HG03139 (cell line): Measurements from ENCODE around the gene CD28.
"Not testable (repeated sequence)": the region's sequence is repeated elsewhere in the genome, so short reads cannot be mapped to it uniquely, and the experiment has no call there.

ENCODE experiments used
- ATAC-seq: cut with Tn5 transposase; IDR thresholded peaks from one replicate; pipeline ENCODE4 v1.9.1; 2021; ENCODE audit not compliant: unreplicated experiment

The CD28 gene

DNA sequence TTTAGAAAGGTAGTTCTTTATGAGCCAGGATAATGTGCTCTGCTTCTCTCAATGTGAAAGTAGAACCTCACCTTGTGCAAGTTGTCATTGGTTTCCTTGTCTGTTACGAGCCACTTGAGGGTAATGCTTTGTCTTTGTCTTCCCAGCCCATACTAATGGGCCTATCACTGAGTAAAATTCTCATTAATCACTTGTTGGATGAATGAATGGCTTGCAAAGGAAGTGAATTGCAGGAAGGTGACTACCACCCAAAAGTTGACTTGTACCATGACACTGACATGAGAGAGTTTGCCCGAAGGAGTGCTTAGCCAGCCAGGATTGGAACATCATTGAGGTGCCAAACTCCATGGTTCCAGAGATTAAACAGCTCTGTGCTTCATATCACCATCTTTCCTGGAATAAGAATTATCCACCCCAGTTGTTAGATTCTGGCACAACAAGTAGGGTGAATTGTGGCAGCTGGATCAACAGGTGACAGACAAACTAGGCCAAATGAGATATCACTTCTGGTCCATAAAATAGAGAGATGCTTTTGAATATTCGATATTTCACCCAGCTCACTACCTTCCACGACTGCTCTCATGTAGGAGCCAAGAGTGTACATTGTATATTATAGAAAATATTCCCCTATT, 20.5 kb upstream of the CD28 start:
- ATAC-seq: no peak

DNA sequence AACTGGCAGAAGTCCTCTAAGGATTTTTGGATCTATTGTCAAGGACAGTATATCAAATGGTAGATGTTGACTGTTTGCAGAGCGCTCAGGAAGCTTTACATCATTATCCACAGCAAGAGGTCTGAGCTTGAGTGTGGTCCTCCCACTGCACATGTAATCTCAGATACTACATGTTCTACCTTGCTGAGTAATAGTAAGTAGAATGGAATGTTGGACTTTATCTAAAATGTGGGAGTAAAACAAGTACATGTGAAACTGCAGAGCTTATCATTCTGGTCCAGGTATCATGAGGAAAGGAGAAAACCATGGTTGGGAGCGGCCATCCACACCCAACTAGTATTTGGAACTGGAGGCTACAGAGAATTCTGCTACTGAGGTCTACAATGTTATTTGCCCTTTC, 19.3 kb upstream of the CD28 start:
- ATAC-seq: no peak

DNA sequence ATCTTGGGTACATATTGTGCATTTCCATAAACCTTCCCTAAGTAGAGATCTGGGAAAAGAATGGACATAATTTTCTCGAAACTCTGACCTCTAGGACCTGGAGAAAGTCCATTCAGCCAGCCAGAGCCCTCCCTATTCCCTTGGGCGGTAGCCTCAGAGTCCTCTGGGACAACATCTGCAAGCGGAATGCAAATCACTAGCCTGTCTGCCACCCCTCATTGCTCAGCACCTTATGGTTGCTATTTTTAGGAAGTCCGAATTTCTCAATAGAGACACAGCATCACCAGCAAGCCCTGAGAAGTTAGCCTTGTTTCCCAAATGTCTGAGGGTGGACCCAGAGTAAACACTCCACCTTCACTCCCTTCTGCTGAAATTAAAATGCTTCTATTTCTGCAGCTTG, 17.6 kb upstream of the CD28 start:
- peak; percentile 57 for ATAC-seq

DNA sequence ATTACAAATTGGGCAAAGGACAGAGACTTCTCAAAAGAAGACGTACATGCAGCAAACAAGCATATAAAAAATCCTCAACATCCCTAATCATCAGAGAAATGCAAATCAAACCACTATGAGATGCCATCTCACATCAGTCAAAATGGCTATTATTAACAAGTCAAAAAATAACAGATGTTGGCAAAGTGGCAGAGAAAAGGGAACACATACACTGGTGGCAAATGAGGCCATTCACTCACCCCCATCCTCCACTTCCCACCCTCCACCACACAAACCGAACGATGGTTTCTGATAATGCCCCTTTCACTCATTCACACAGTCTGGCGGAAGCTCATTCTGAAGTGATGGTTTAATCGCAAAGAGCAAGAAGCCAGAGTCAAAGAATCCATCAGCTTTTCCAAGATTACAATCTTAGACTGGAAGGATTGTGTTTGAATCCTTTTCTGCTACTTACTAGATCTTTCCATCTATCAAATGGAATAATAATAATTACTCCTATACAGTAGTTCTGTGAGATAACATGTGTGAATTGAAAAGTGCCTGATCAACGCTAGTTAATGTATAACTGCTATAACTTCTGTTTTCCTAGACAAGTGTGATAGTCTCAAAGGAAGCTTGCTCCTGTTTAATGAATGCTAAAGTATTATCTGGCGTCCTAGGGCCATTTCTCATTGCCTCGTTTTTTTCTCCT, 16.9 kb upstream of the CD28 start:
- no peak for ATAC-seq

DNA sequence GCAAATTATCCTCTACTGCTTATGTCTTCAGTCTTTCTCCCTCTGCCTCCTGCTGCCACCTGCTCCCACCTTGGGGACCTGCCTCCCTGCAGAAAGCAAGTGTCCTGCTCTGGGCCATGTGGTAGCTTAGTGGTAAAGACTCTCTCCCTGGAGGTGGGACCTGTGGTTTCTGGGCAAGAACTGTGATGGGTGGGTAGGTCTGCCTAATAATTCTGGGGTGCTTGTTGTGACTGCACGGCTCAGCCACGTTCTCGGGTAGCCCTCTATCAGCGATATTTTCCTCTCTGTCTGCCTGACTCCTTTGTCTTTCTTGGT, 16.4 kb upstream of the CD28 start:
- ATAC-seq: no peak

DNA sequence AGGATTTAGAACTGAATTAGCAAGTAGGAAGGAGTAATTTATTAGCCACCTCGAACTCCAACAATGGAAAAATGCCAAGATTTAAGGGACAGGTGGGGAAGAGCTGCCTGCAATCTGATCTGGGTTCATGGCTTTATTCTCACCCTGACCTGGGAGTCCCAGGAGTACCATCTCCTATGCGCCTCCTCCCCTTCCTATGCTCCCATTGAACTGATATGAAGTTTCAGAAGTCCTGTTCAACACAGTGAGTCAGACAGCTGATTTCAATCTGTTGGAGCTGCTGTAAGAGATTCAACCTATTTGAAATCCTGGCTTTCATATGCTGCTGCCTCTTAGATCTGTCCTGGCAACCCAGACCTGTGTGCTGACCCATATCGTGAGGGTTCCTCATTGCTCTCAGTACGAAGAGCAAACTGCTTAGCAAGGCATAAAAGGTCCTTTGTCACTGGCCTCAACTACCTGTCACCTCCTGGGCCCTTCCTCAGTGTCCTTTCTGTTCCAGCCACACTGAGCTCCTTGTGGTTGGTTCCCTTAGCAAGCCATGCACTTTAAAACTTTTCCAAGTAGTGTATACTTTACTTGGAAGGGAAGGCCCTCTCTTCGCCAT, 15.9 kb upstream of the CD28 start:
- no peak for ATAC-seq

DNA sequence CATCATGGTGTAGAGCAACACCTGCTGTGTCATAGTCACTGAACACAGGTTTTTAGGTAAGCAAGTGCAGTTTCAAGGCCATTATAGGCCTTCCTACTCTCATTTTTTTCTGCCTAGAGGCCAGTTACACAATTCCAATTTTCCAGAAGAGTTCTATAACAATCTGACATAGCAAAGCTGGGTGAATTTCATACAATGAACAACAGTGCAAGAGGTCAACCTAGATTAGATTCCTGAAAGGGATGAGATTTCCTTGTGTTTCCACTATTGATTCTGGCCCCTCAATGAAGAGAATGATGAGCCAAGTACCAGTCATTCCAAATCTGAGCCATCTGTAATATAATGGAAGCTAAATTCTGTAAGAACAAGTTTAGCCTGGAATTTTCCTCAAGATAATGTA, 15.3 kb upstream of the CD28 start:
- ATAC-seq: no peak

DNA sequence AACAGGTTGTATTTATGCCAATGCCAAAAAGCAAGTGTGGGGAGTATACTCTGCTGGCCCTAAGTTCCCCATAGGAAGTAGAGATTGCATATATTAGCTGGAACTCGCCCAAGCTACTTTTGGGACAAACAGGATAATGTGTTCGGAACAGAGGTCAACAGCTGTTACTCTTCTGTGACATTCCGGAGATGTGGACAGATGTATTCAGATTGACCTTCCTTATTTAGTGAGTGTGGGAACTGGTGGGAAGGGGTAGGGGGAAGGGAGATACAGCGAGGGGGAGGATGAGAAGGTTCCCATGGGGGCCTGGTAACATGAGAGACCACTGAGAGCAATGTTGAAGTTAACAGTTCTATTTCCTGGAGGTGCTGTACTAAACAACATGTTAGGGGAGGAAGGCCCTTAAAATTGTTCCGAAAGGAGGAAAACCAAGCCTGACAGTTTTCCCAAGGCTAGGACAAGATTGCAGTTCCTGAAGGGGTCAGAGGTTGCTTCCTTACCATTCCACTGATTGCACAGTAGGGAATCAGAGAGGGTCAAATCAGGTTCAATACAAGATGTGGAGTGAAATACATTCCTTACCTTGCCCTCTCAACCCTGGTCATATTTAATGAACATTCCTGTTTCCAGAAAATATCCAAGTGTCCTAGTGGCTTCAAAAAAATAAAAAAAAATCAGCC, 14.3 kb upstream of the CD28 start:
- no peak for ATAC-seq

DNA sequence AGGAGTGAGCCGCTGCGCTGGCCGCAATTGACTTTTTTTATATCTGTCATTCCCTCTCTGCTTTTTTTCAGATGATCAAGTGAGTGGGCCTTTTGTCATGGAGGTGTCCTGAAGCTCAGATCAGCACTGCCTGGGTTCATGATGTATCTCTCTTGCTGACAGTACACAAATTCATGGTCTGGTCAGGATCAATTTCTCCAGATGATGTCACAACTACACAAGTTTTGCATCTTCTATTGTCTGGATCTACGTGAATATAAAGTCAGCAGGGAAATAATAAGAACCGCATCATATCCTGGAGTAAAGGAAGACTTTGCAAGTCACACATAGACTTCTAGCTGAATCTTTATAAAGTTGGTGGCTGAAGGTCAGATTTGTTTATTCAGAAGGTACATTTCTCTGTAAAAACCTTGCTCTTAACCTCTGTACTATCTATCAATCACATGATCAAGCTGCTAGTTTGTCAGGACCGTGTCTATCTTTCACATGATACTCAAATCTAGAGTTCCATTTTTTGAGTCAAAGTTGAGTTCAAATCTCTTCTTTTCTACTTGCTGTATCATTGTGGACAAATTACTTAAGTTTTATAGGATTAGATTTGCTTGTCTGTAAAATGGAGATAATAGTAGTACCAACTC, 13.1 kb upstream of the CD28 start:
- ATAC-seq: no peak

DNA sequence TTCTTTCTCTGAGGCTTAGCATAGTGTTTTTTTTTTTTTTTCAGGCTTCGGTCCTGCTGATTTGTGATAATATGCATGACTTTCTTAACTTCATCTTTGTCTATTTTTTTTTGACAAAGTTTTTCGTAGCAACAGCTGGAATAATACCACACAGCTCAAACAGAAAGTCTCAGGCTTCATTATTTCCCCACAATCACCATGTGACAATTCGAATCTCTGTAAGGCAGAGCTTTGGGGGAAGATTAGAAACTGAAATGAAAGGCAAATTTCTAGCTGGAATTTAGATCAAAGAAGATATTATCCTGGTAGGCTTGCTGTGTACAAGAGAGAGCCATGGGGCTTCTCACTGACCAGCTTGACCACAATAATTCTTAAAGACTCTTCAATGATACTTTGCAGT, 12.2 kb upstream of the CD28 start:
- ATAC-seq: no peak

DNA sequence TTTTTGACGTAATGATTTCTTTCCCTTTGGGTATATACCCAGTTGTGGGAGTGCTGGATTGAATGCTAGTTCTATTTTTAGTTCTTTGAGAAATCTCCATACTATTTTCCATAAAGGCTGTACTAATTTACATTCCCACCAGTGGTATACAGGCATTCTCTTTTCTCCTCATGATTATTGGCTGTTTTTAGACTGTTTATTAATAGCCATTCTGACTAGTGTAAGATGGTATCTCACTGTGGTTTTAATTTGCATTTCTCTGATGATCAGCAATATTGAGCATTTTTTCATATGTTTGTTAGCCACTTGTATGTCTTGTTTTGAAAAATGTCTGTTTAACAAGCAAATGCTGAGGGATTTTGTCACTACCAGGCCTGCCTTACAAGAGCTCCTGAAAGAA, 9.2 kb upstream of the CD28 start:
- ATAC-seq: no peak

DNA sequence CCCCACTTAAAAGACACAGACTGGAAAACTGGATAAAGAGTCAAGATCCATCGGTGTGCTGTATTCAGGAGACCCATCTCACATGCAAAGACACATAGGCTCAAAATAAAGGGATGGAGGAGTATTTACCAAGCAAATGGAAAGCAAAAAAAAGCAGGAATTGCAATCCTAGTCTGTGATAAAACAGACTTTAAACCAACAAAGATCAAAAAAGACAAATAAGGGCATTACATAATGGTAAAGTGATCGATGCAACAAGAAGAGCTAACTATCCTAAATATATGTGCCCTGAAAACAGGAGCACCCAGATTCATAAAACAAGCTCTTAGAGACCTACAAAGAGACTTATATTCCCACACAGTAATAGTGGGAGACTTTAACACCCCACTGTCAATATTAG, 8.7 kb upstream of the CD28 start:
- not testable (repeated sequence) for ATAC-seq

DNA sequence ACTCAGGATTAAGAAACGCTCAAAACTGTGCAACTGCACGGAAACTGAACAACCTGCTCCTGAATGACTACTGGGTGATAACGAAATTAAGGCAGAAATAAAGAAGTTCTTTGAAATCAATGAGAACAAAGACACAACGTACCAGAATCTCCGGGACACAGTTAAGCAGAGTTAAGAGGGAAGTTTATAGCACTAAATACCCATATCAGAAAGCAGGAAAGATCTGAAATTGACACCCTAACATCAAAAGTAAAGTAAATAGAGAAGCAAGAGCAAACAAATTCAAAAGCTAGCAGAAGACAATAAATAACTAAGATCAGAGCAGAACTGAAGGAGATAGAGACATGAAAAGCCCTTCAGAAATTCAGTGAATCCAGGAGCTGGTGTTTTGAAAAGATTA, 8.0 kb upstream of the CD28 start:
- ATAC-seq: not testable (repeated sequence)

DNA sequence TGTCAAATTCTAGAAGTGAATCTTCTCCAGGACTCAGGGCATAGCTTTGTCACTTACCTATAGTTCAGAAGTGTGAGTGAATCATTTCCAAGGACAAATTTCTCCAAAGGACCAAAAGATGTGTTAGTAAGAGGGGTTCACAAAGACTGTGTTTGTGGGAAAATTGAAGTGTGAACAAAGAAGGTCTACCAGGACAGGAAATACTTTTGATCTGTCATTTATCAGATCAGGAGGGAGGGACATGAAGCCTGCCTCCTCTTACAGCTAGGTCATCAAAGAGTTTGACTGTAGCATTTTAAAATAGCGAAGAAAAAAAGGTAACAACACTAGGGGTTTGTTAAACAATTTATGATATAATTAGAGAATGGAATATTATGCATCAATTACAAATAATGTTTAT, 2.0 kb upstream of the CD28 start:
- ATAC-seq: no peak

DNA sequence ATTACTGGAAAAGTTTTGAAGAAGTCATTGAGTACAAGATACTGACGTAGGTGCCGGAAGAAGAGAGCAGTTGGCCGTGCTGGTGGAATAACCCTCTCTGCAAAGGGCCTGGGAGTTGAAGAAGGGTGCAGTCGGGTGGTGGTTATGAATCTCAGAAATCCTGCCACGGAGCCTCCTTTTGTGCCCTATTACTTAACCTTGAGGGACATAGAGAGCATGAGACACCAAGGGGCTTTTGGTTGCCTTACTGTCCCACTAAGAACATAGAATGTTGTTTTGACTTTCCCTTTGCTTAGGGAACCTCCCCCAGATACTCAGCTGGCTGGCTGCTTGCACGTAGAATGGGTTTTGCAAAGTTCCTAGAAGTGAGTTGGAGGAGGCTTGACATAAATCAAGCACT, 1.3 kb upstream of the CD28 start:
- no peak for ATAC-seq

DNA sequence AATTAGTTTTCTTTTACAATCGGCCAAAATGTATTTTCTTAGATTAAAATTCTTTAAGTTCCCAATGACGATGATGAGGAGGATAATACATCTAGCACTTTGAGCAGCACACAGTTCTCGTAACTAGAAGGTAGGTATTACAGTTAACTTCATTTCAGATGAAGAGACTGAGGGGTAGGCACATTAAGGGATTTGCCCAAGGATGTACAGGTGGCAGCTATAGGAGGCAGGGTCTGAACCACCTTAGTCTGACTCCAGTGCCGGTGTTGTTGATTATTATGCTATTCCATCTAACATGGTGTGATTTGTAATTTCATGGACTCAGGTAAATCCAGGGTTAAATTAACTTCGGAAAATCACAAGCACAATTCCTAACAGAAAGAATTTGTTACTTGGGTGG, 1.1 kb downstream of the CD28 start:
- ATAC-seq: no peak

DNA sequence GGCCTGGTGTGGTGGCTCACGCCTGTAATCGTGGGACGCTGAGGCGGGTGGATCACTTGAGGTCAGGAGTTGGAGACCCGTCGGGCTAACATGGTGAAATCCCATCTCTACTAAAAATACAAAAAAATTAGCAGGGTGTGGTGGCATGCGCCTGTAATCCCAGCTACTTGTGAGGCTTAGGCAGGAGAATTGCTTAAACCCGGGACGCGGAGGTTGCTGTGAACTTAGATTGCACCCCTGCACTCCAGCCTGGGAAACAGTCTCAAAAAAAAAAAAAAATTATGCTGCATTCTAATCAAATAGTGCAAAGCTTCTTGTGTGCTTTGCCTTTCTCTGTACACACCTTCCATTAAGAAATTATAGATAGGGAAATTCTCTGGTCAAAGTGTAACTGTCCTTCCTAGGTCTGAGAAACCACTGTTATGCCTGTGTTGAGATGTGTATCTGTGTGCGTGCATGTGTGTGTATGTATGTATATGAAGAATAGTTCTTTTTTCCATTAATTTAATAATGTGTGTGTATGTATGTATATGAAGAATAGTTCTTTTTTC, 2.5 kb downstream of the CD28 start:
- no peak for ATAC-seq

DNA sequence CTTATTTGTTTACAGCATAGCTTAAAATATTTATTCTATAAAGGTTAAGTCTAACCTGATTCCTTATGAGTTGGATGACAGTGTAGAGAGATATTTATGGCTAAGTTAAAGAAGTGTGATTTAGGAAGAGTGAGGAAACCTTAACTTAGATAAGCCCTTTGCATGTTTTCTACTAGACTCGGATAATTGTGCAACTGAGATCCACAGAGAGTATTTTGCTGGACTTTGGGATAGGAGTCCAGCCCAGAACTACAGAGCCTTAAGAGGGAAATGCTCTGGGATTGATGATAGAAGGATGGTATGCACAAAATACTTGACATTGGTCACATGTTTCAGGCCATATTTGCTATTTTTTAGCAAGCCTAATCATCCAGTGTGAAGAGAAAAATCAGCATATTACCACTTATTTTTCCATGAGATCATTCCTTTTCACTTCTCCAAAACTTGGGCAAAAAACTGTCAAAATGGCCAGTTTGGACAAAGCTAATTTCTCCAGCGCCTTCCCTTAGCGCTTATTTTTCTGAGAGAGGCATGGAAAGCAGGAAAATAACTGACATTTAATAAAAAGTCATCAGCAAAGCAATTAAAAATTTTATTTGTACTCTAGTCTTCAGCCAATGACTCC, 3.1 kb downstream of the CD28 start:
- ATAC-seq: no peak

DNA sequence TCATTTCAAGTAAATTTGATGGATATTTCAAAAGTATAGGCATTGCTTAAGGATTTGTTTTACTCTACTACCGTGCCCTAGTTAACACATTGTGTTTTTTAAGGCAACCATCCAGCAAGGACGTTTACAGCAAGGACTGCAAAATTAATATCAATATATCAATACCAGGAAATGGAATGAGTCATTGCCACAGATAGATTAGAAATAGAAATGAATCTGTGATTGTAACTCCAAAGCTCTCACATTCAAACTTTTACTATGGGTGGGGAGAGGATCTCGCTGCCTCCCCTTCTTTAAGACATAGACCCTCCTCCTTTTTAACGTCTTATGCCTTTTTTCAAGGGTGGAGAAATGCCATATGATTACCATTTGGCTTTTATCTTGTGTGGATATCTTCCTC, 3.8 kb downstream of the CD28 start:
- ATAC-seq: no peak

DNA sequence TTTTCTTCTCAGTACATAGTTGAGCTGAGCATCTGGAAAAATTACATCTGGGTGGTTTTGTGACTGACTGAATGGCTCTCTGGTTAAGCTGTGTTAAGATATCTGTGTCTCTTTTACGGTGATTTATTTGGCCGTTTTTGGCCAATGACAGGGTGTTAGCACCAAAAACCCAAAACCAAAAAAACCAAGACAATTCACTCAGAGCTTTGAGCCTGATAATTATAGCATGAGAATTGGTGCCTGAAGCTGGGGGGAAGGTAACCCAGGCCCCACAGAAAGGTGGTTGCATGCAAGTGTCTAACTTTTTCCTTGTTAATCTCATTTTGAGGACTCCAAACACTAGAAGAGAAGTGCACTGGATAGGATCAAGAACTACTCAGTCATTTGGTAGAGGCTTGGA, 4.5 kb downstream of the CD28 start:
- ATAC-seq: no peak

DNA sequence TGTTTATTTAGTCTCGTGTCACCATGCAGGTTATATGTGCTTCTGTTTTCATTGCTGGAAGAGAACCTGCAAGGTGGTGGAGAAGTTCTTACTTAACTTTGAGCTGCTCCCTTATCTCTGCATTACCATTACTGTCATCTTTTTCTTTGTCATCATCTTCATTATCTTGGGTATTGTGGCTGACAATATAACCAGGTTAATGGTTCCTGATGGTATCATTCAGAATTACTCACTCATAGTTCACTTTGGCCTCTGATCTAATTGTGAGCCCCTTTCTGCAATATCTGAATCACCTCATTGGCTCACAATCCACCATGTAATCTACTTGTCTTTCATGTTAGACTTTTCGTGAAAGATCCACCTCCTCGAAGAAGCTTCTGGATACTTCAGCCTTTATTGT, 5.0 kb downstream of the CD28 start:
- ATAC-seq: no peak
